GM23248 (cell line): ENCODE results near the gene ANO10.

ENCODE experiments used
- EZH2 ChIP-seq: fragments of 200-600 bp; sonication (generic); IDR thresholded peaks from 2 replicates; pipeline ENCODE4 v1.6.1; 2018; ENCODE audit warnings: antibody characterized with exemption, mild to moderate bottlenecking; ENCODE audit not compliant: insufficient read depth, poor library complexity, severe bottlenecking
- EZH2phosphoT487 ChIP-seq: fragments of 200-600 bp; sonication (generic); IDR thresholded peaks from 2 replicates; pipeline ENCODE4 v1.6.1; 2018; ENCODE audit warnings: antibody characterized with exemption, moderate library complexity, mild to moderate bottlenecking, low read depth; ENCODE audit not compliant: insufficient read depth

GRCh38 chr3:43542328-43543043 lies 79.3 kb downstream of the ANO10 start:
- TF ChIP-seq EZH2, result no peak
- no peak for TF ChIP-seq EZH2phosphoT487
